H1 (cell line): ENCODE results near the gene TPRKB. TPM values are rescaled to one million over a fixed set of nuclear protein-coding genes. Genes with fewer than 3 reads are reported as not detected.

Source experiments
- CTCF ChIA-PET: fragments of 300-600 bp; sonication (Branson Sonifier 250); formaldehyde crosslinking; loops from one replicate; lab custom pipeline; 2021; ENCODE audit not compliant: partially characterized antibody; lab: Charles Lee
- POLR2A ChIA-PET: fragments of 300-600 bp; sonication (Branson Sonifier 250); formaldehyde crosslinking; loops from one replicate; lab custom pipeline; 2021; ENCODE audit warnings: inconsistent platforms; ENCODE audit not compliant: partially characterized antibody; lab: Charles Lee
- DNase-seq, 2 experiments: peaks; one replicate each; pipeline versions ENCODE4 v3.0.0 to v3.0.0-alpha.2; 2010 to 2022; ENCODE audit warnings: low spot score in 2 of 2, low read depth in 1 of 2, mixed read lengths in 1 of 2
- FAIRE-seq: peaks from 2 replicates; lab custom pipeline; 2011; peaks lifted over from hg19 to GRCh38; lab: Jason Lieb, UNC
- H2AFZ ChIP-seq: 2 replicates; pipeline ENCODE4 v1.8.1; 2012; ENCODE audit warnings: low read length, inconsistent platforms
- H2AK5ac ChIP-seq: 2 replicates; pipeline ENCODE4 v1.6.1; 2013; ENCODE audit warnings: low read depth, low read length
- H2BK120ac ChIP-seq: replicated peaks from 2 replicates; pipeline ENCODE3; 2013; ENCODE audit warnings: low read depth, low read length, inconsistent platforms
- H2BK12ac ChIP-seq: 2 replicates; pipeline ENCODE4 v1.6.1; 2013; ENCODE audit warnings: low read depth, low read length
- H2BK15ac ChIP-seq: 2 replicates; pipeline ENCODE4 v1.6.1; 2013; ENCODE audit warnings: low read length
- H2BK20ac ChIP-seq: 2 replicates; pipeline ENCODE4 v1.6.1; 2013; ENCODE audit warnings: low read length
- H2BK5ac ChIP-seq: 2 replicates; pipeline ENCODE4 v1.6.1; 2013; ENCODE audit warnings: low read depth, low read length
- H3K14ac ChIP-seq: 2 replicates; pipeline ENCODE4 v1.6.1; 2013; ENCODE audit warnings: inconsistent platforms; ENCODE audit not compliant: insufficient read length
- H3K18ac ChIP-seq: 2 replicates; pipeline ENCODE4 v1.6.1; 2013; ENCODE audit warnings: low read length; ENCODE audit errors: extremely low read depth
- H3K23ac ChIP-seq: 2 replicates; pipeline ENCODE4 v1.6.1; 2013; ENCODE audit warnings: inconsistent platforms; ENCODE audit not compliant: insufficient read length
- H3K23me2 ChIP-seq: 2 replicates; pipeline ENCODE4 v1.6.1; 2013; ENCODE audit warnings: low read depth, low read length
- H3K27ac ChIP-seq: 2 replicates; pipeline ENCODE4 v1.6.1; 2011; ENCODE audit warnings: low read depth, low read length, inconsistent platforms
- H3K27me3 ChIP-seq, 4 experiments: replicated peaks in 1 of 4; 1 replicate in 1 of 4; 2 replicates in 3 of 4; pipeline versions ENCODE4 v1.6.1 to v1.8.1; 2011 to 2013; ENCODE audit warnings: low read length in 3 of 4, mild to moderate bottlenecking in 3 of 4, inconsistent platforms in 2 of 4, mixed read lengths in 2 of 4, moderate library complexity in 1 of 4; ENCODE audit not compliant: control insufficient read depth in 3 of 4, insufficient read depth in 3 of 4; ENCODE audit errors: extremely low read depth in 1 of 4
- H3K36me3 ChIP-seq, 4 experiments: 2 replicates each; pipeline versions ENCODE4 v1.6.1 to v1.8.1; 2011 to 2013; ENCODE audit warnings: mild to moderate bottlenecking in 4 of 4, low read length in 3 of 4, moderate library complexity in 2 of 4, control low read depth in 1 of 4, inconsistent platforms in 1 of 4; ENCODE audit not compliant: insufficient read depth in 4 of 4, control insufficient read depth in 2 of 4
- H3K4ac ChIP-seq: replicated peaks from 2 replicates; pipeline ENCODE3; 2013; ENCODE audit warnings: low read length, low read depth, mixed read lengths, inconsistent platforms; ENCODE audit not compliant: insufficient read length
- H3K4me1 ChIP-seq, 4 experiments: replicated peaks in 1 of 4; 1 replicate in 1 of 4; 2 replicates in 3 of 4; pipeline versions ENCODE4 v1.6.1 to v1.8.1; 2011 to 2013; ENCODE audit warnings: low read length in 3 of 4, inconsistent platforms in 2 of 4, mixed read lengths in 1 of 4; ENCODE audit not compliant: insufficient read depth in 4 of 4, control insufficient read depth in 3 of 4
- H3K4me2 ChIP-seq, 2 experiments: 2 replicates each; pipeline versions ENCODE4 v1.6.1 to v1.8.1; 2011 to 2013; ENCODE audit warnings: low read depth in 2 of 2, low read length in 2 of 2, control low read depth in 1 of 2, inconsistent platforms in 1 of 2, mild to moderate bottlenecking in 1 of 2; ENCODE audit not compliant: insufficient read depth in 1 of 2
- H3K4me3 ChIP-seq, 4 experiments: fragments of 200-600, 300-600 bp in 1 of 4; sonication (generic), shearing (Covaris generic), sonication (Bioruptor Twin) in 1 of 4; 2 replicates each; pipeline versions ENCODE4 v1.5.1 to v1.8.1; 2011 to 2016; ENCODE audit warnings: low read length in 4 of 4, low read depth in 3 of 4, control low read depth in 2 of 4, inconsistent platforms in 2 of 4, mild to moderate bottlenecking in 2 of 4, mixed read lengths in 1 of 4, moderate library complexity in 1 of 4; ENCODE audit not compliant: insufficient read depth in 2 of 4; ENCODE audit errors: extremely low read depth in 1 of 4
- H3K56ac ChIP-seq: replicated peaks from 2 replicates; pipeline ENCODE3; 2013; ENCODE audit warnings: low read depth, mild to moderate bottlenecking, mixed read lengths, low read length, inconsistent platforms; ENCODE audit not compliant: insufficient read length
- H3K79me1 ChIP-seq: 2 replicates; pipeline ENCODE4 v1.6.1; 2013; ENCODE audit warnings: low read depth, low read length, control low read depth
- H3K79me2 ChIP-seq, 2 experiments: 2 replicates each; pipeline versions ENCODE4 v1.6.1 to v1.8.1; 2012 to 2013; ENCODE audit warnings: low read length in 2 of 2, mild to moderate bottlenecking in 2 of 2, inconsistent platforms in 1 of 2; ENCODE audit not compliant: insufficient read depth in 2 of 2, control insufficient read depth in 1 of 2
- H3K9ac ChIP-seq, 4 experiments: replicated peaks in 1 of 4; 1 replicate in 1 of 4; 2 replicates in 3 of 4; pipeline versions ENCODE4 v1.6.1 to v1.8.1; 2011 to 2013; ENCODE audit warnings: low read depth in 3 of 4, low read length in 3 of 4, control low read depth in 2 of 4, mild to moderate bottlenecking in 2 of 4, moderate library complexity in 2 of 4, inconsistent platforms in 1 of 4; ENCODE audit errors: extremely low read depth in 1 of 4
- H3K9me3 ChIP-seq, 2 experiments: 2 replicates each; pipeline versions ENCODE4 v1.6.1 to v1.8.1; 2012 to 2013; ENCODE audit warnings: mild to moderate bottlenecking in 2 of 2, moderate library complexity in 2 of 2, control low read depth in 1 of 2, inconsistent platforms in 1 of 2, low read depth in 1 of 2, low read length in 1 of 2, mixed read lengths in 1 of 2; ENCODE audit not compliant: insufficient read depth in 2 of 2
- H4K20me1 ChIP-seq, 2 experiments: replicated peaks in 1 of 2; 2 replicates each; pipeline versions ENCODE3 to v1.8.1; 2011 to 2013; ENCODE audit warnings: inconsistent platforms in 2 of 2, low read length in 2 of 2, mild to moderate bottlenecking in 1 of 2; ENCODE audit not compliant: insufficient read depth in 2 of 2, control insufficient read depth in 1 of 2
- H4K5ac ChIP-seq: 2 replicates; pipeline ENCODE4 v1.6.1; 2013; ENCODE audit warnings: low read length, low read depth, mixed read lengths, inconsistent platforms; ENCODE audit not compliant: insufficient read length
- H4K8ac ChIP-seq: 2 replicates; pipeline ENCODE4 v1.8.0; 2013; ENCODE audit warnings: mild to moderate bottlenecking, moderate library complexity, low read length, inconsistent platforms; ENCODE audit not compliant: insufficient read depth; ENCODE audit errors: extremely low read depth
- H4K91ac ChIP-seq: replicated peaks from 2 replicates; pipeline ENCODE3; 2013; ENCODE audit warnings: low read length, mixed read lengths, inconsistent platforms; ENCODE audit not compliant: insufficient read length
- BCL11A ChIP-seq, 2 experiments: IDR thresholded peaks; one replicate each; pipeline ENCODE4 v1.6.1; 2011; ENCODE audit warnings: low read depth in 2 of 2, low read length in 2 of 2, mild to moderate bottlenecking in 2 of 2
- CBX5 ChIP-seq: fragments of 300-800, 300-1000 bp; sonication (generic); IDR thresholded peaks from 2 replicates; pipeline ENCODE4 v1.7.1; 2016; ENCODE audit warnings: antibody characterized with exemption, low read length, low read depth
- CHD1 ChIP-seq: IDR thresholded peaks from 2 replicates; pipeline ENCODE4 v1.6.1; 2012; ENCODE audit warnings: low read depth, low read length, improper control_type of control experiment
- EGR1 ChIP-seq: IDR thresholded peaks from 2 replicates; pipeline ENCODE4 v1.6.1; 2011; ENCODE audit warnings: low read depth, low read length, borderline replicate concordance
- FOSL1 ChIP-seq: IDR thresholded peaks from 2 replicates; pipeline ENCODE4 v1.6.1; 2011; ENCODE audit warnings: mild to moderate bottlenecking, low read depth, low read length, moderate library complexity; ENCODE audit not compliant: insufficient read depth
- RAD21 ChIP-seq, 2 experiments: IDR thresholded peaks in 1 of 2; conservative IDR thresholded peaks in 1 of 2; 2 replicates each; pipeline ENCODE4 v1.6.1; 2011; ENCODE audit warnings: low read depth in 2 of 2, low read length in 2 of 2, improper control_type of control experiment in 1 of 2, inconsistent platforms in 1 of 2, mild to moderate bottlenecking in 1 of 2, moderate library complexity in 1 of 2
- SIN3A ChIP-seq, 2 experiments: IDR thresholded peaks in 1 of 2; conservative IDR thresholded peaks in 1 of 2; 2 replicates each; pipeline ENCODE4 v1.6.1; 2011 to 2012; ENCODE audit warnings: low read length in 2 of 2, improper control_type of control experiment in 1 of 2, low read depth in 1 of 2, mild to moderate bottlenecking in 1 of 2
- TAF7 ChIP-seq: optimal IDR thresholded peaks from 2 replicates; pipeline ENCODE3; 2011; ENCODE audit warnings: low read depth, mild to moderate bottlenecking, inconsistent platforms, low read length, moderate library complexity, borderline replicate concordance
- WGBS, 2 experiments: shearing (Covaris generic) in 1 of 2; methylation state at CpG; one replicate each; pipeline versions ENCODE4 v1.1.6 to v1.1.7; 2013 to 2015; ENCODE audit warnings: low lambda C conversion rate in 2 of 2, mixed read lengths in 2 of 2, inconsistent platforms in 1 of 2, low coverage in 1 of 2, missing lambda C conversion rate in 1 of 2; ENCODE audit not compliant: insufficient replicate concordance in 2 of 2, insufficient coverage in 1 of 2, insufficient read length in 1 of 2; ENCODE audit errors: extremely low coverage in 1 of 2, missing lambda C conversion rate in 1 of 2; 5-methylcytosine and 5-hydroxymethylcytosine counted together
- polyA plus RNA-seq, 7 experiments: library from polyadenylated mRNA; depleted of rRNA in 3 of 7; stranded (reverse) in 5 of 7; unstranded in 2 of 7; fragments of >200 nt in 5 of 7; fragments of 200-250 nt in 2 of 7; gene quantifications; 1 replicate in 5 of 7; 2 replicates in 1 of 7; 4 replicates in 1 of 7; pipeline versions ENCODE4 v1.2.1 to v1.2.3, GENCODE V29; 2011 to 2013; ENCODE audit warnings: missing spikeins in 2 of 7, mixed read lengths in 2 of 7
- total RNA-seq: library from RNA; stranded (reverse); fragmentation: NEBNext Ultra II Directional; extraction: Animal tissue kit (Norgen Biotek cat#: 25700); gene quantifications from 2 replicates; pipeline ENCODE4 v1.2.1, GENCODE V29; 2021

Gene TPRKB
- total and polyA plus RNA-seq, 2 of the 8 experiments (the other 6 are each of a cell fraction or from before 2014, with no cell fraction given) = 40.3 to 41.6 TPM

DNA sequence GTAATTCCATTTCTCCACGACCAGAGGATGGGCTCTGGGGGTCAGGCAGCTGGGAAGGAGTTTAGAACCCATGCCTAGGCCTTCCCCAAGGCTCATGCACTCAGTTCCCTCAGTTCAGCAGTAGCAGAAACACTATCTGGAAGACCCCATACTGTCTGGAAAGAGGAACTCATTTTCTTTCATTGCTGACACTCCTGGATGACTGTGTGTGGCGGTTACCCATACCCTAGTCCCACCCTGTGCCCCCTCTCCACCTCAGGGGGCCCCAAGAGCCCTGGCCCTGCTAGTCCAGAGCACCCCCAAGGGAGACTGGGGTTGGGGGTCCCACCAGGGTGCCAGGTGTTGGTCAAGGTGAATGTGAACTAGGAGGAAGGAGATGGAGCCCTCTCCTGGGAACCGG is 29.5 kb downstream of the TPRKB start:
- WGBS, 2 experiments = 53% methylated on average over 2 of the region's 3 CpGs; no CpG with 5 or more reads in 1 of the 2 experiments
- Histone ChIP-seq H4K8ac (no peak overlapping the region), H2BK20ac (no peak overlapping the region), H2AFZ (no peak overlapping the region), H3K4me2 (no peak overlapping the region), H3K36me3 (no peaks in the 10 kb centered on the region), H3K27ac (no peak overlapping the region), H3K14ac (no peak overlapping the region), H3K9me3 (no peaks in the 10 kb centered on the region; a peak in 1 of 4 replicates), H2BK120ac (no peak overlapping the region), H3K27me3 (no peaks in the 10 kb centered on the region; a peak in 1 of 7 replicates), H3K56ac (no peak overlapping the region), H3K4me1 (no peaks in the 10 kb centered on the region), H4K5ac (no peak overlapping the region), H4K20me1 (no peaks in the 10 kb centered on the region), H2BK12ac (no peak overlapping the region), H2AK5ac (no peak overlapping the region), H4K91ac (no peak overlapping the region), H3K18ac (no peak overlapping the region), H3K79me1 (no peaks in the 10 kb centered on the region), H2BK5ac (no peak overlapping the region), H3K9ac (no peak overlapping the region), H3K23me2 (no peaks in the 10 kb centered on the region), H3K23ac (no peak overlapping the region), H2BK15ac (no peak overlapping the region), H3K79me2 (no peaks in the 10 kb centered on the region), H3K4ac (no peak overlapping the region), H3K4me3 (no peak overlapping the region)
- CTCF ChIA-PET = no interaction called here
- POLR2A ChIA-PET = no interaction called here
- no peak for FAIRE-seq
- no peak for DNase-seq
- TF ChIP-seq RAD21 (IDR thresholded peaks at IDR 0.05 in 1 of 2, conservative IDR thresholded peaks at IDR 0.05 in 1 of 2; ENCODE audit: low read depth in 2 of 2, low read length in 2 of 2) (no peak), CHD1 (no peak), EGR1 (no peak), SIN3A (conservative IDR thresholded peaks at IDR 0.05 in 1 of 2, IDR thresholded peaks at IDR 0.05 in 1 of 2; ENCODE audit: low read depth in 1 of 2, low read length in 2 of 2) (no peak), FOSL1 (no peak), BCL11A (IDR thresholded peaks at IDR 0.05; ENCODE audit: low read depth in 2 of 2, low read length in 2 of 2) (no peak), TAF7 (no peak), CBX5 (no peak)
